NCI-H82 treated with DMSO at 0.1 percent for 48 hours (cell line): ENCODE results near the gene TP53I11.

Experiments
- DNase-seq: peaks from one replicate; lab custom pipeline; 2025; ENCODE audit not compliant: unreplicated experiment; lab: John Stamatoyannopoulos, UW

The TP53I11 gene

GRCh38 chr11:44941259-44942021 lies 9.2 kb downstream of the TP53I11 start:
- no peak for DNase-seq

- DNase-seq = no peak
These were observed 9.8 kb downstream of the TP53I11 start for GRCh38 chr11:44940835-44941234.

GRCh38 chr11:44940404-44940803 lies 10.3 kb downstream of the TP53I11 start:
- no peak for DNase-seq

- no peak for DNase-seq
These were observed 10.8 kb downstream of the TP53I11 start for GRCh38 chr11:44939673-44940395.

- no peak for DNase-seq
These were observed 12.5 kb downstream of the TP53I11 start for GRCh38 chr11:44938066-44938691.

GRCh38 chr11:44936951-44937543 lies 13.6 kb downstream of the TP53I11 start:
- peak; percentile 53 for DNase-seq

GRCh38 chr11:44936525-44936924 lies 14.2 kb downstream of the TP53I11 start:
- no peak for DNase-seq

GRCh38 chr11:44934735-44935250 lies 15.9 kb downstream of the TP53I11 start:
- no peak for DNase-seq

GRCh38 chr11:44934110-44934509 lies 16.6 kb downstream of the TP53I11 start:
- DNase-seq = no peak

- DNase-seq = no peak
These were observed 19.2 kb downstream of the TP53I11 start for GRCh38 chr11:44931466-44931865.

GRCh38 chr11:44930588-44931302 lies 19.9 kb downstream of the TP53I11 start:
- DNase-seq = no peak

- DNase-seq = no peak
These were observed 21.9 kb downstream of the TP53I11 start for GRCh38 chr11:44928816-44929215.

GRCh38 chr11:44928144-44928543 lies 22.5 kb downstream of the TP53I11 start:
- no peak for DNase-seq

GRCh38 chr11:44927174-44927661 lies 23.5 kb downstream of the TP53I11 start:
- DNase-seq = peak; percentile 14

GRCh38 chr11:44926036-44926435 lies 24.6 kb downstream of the TP53I11 start:
- DNase-seq = no peak

GRCh38 chr11:44923806-44924205 lies 26.9 kb downstream of the TP53I11 start:
- DNase-seq = no peak

- no peak for DNase-seq
These were observed 27.6 kb downstream of the TP53I11 start for GRCh38 chr11:44923115-44923514.

- DNase-seq = no peak
These were observed 30.2 kb downstream of the TP53I11 start for GRCh38 chr11:44920451-44920850.

GRCh38 chr11:44917741-44918140 lies 32.9 kb downstream of the TP53I11 start:
- no peak for DNase-seq

- DNase-seq = no peak
These were observed 33.8 kb downstream of the TP53I11 start for GRCh38 chr11:44916801-44917385.
